ENCODE measurements around the gene GUCA2B. TPM values are rescaled to one million over a fixed set of nuclear protein-coding genes. Genes with fewer than 3 reads are reported as not detected.

GUCA2B gene
- total RNA-seq, 4 donors from 2014 or later = 116 to 259 (median 223) TPM; not detected in 1

GRCh38 chr1:42127767-42128166, 25.4 kb upstream of the GUCA2B start:
- in situ Hi-C loops (cut with MboI; ENCODE audit: low pct_ligation_motif_present in 1 of 4, low pct_unique_long_range_greater_than_20kb in 1 of 4, low sequenced_read_pairs in 3 of 4) = loop anchor here in 1 of 4 donors (25.0 kb wide), 2 partner anchors 565 to 610 kb away; partner anchors contain the start of gene CLDN19
- Histone ChIP-seq H3K9me3 (no peaks in the 10 kb centered on the region), H3K36me3 (no peaks in the 10 kb centered on the region), H3K27me3 (no peaks in the 10 kb centered on the region), H3K4me3 (no peak overlapping the region), H3K27ac (no peak overlapping the region), H3K4me1 (no peaks in the 10 kb centered on the region)
- 80 to 85% methylated on average over 1 to 6 of the region's 6 CpGs for WGBS, 2 donors (ENCODE audit: low coverage in 1 of 2)
- TF ChIP-seq POLR2A (IDR thresholded peaks at IDR 0.05) (no peak), POLR2AphosphoS5 (IDR thresholded peaks at IDR 0.05) (no peak), CTCF (IDR thresholded peaks at IDR 0.05) (no peak), EP300 (IDR thresholded peaks at IDR 0.05; ENCODE audit: low read depth) (no peak)
- DNase-seq = no peak
- intact Hi-C loops (cut with DNase I; ENCODE audit: low total_unique reads) = no loop called here

GRCh38 chr1:42128499-42128898, 24.7 kb upstream of the GUCA2B start:
- in situ Hi-C loops (cut with MboI; ENCODE audit: low pct_ligation_motif_present in 1 of 4, low pct_unique_long_range_greater_than_20kb in 1 of 4, low sequenced_read_pairs in 3 of 4) = loop anchor here in 1 of 4 donors (25.0 kb wide), 2 partner anchors 566 to 609 kb away; partner anchors contain the start of gene CLDN19
- no peak for DNase-seq
- Histone ChIP-seq H3K4me1 (no peaks in the 10 kb centered on the region), H3K27me3 (no peaks in the 10 kb centered on the region), H3K27ac (no peak overlapping the region), H3K9me3 (no peaks in the 10 kb centered on the region), H3K4me3 (no peak overlapping the region), H3K36me3 (no peaks in the 10 kb centered on the region)
- TF ChIP-seq POLR2AphosphoS5 (IDR thresholded peaks at IDR 0.05) = no peak
- no peak for TF ChIP-seq EP300 (IDR thresholded peaks at IDR 0.05; ENCODE audit: low read depth)
- TF ChIP-seq CTCF (IDR thresholded peaks at IDR 0.05) = no peak
- TF ChIP-seq POLR2A (IDR thresholded peaks at IDR 0.05) = no peak
- intact Hi-C loops (cut with DNase I; ENCODE audit: low total_unique reads) = no loop called here
- 41% methylated on average over 2 of the region's 2 CpGs; no CpG with 5 or more reads in 1 of the 2 donors for WGBS, 2 donors (ENCODE audit: low coverage in 1 of 2)

- no peaks in the 10 kb centered on the region for H3K27me3 ChIP-seq
- no peaks in the 10 kb centered on the region for H3K36me3 ChIP-seq
- H3K9me3 ChIP-seq = no peaks in the 10 kb centered on the region
- no peak overlapping the region for H3K4me3 ChIP-seq
- no peaks in the 10 kb centered on the region for H3K4me1 ChIP-seq
- intact Hi-C loops (cut with DNase I; ENCODE audit: low total_unique reads) (no loop called here), in situ Hi-C loops (cut with MboI; ENCODE audit: low pct_ligation_motif_present in 1 of 4, low pct_unique_long_range_greater_than_20kb in 1 of 4, low sequenced_read_pairs in 3 of 4) (loop anchor here in 1 of 4 donors (25.0 kb wide), 2 partner anchors 567 to 608 kb away; partner anchors contain the start of gene CLDN19)
- TF ChIP-seq EP300 (IDR thresholded peaks at IDR 0.05; ENCODE audit: low read depth) = no peak
- TF ChIP-seq POLR2A (IDR thresholded peaks at IDR 0.05) = no peak
- TF ChIP-seq CTCF (IDR thresholded peaks at IDR 0.05) = no peak
- TF ChIP-seq POLR2AphosphoS5 (IDR thresholded peaks at IDR 0.05) = no peak
- WGBS, 2 donors (ENCODE audit: low coverage in 1 of 2) = 90% methylated on average over 3 of the region's 3 CpGs; no CpG with 5 or more reads in 1 of the 2 donors
- no peak for DNase-seq
- H3K27ac ChIP-seq = no peak overlapping the region
Measured at GRCh38 chr1:42128964-42129363, 24.2 kb upstream of the GUCA2B start.

- Histone ChIP-seq H3K4me1 (no peaks in the 10 kb centered on the region), H3K36me3 (no peaks in the 10 kb centered on the region), H3K27me3 (no peaks in the 10 kb centered on the region), H3K27ac (no peak overlapping the region), H3K9me3 (no peaks in the 10 kb centered on the region), H3K4me3 (no peak overlapping the region)
- 50 to 85% methylated on average over 1 to 5 of the region's 5 CpGs for WGBS, 2 donors (ENCODE audit: low coverage in 1 of 2)
- in situ Hi-C loops (cut with MboI; ENCODE audit: low pct_ligation_motif_present in 1 of 4, low pct_unique_long_range_greater_than_20kb in 1 of 4, low sequenced_read_pairs in 3 of 4) = loop anchor here in 1 of 4 donors (25.0 kb wide), 2 partner anchors 568 to 607 kb away; partner anchors contain the start of gene CLDN19
- intact Hi-C loops (cut with DNase I; ENCODE audit: low total_unique reads) = no loop called here
- no peak for DNase-seq
- no peak for TF ChIP-seq EP300 (IDR thresholded peaks at IDR 0.05; ENCODE audit: low read depth)
- TF ChIP-seq POLR2AphosphoS5 (IDR thresholded peaks at IDR 0.05) = no peak
- TF ChIP-seq CTCF (IDR thresholded peaks at IDR 0.05) = no peak
- no peak for TF ChIP-seq POLR2A (IDR thresholded peaks at IDR 0.05)
Measured at GRCh38 chr1:42130061-42130660, 23.0 kb upstream of the GUCA2B start.

Measured in transverse colon (tissue), 4 donors.